Measurements from ENCODE around the gene EGFLAM. TPM values are rescaled to one million over a fixed set of nuclear protein-coding genes. Genes with fewer than 3 reads are reported as not detected.

The EGFLAM gene
- total and polyA plus RNA-seq, 2 experiments from 2014 or later: 6.5 to 9.0 TPM

DNA sequence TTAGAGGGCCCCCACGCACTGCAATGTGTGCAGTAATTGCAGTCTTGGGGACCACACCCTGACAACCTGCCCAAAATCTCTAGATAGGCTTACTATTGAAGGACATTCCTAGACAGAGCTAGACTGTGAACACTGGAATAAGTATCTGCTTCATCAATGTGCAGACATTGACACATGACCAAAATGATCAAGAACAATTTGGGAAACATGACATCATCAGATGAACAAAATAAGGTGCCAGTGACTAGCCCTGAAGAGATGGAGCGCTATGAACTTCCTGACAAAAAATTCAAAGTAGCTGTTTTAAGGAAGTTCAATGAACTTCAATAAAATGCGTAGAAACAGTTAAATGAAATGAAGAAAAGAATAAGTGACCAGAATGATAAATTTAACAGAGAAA, 15.3 kb downstream of the EGFLAM start:
- H2AFZ ChIP-seq: no peak overlapping the region
- WGBS (ENCODE audit: low lambda C conversion rate, missing lambda C conversion rate): 65% methylated on average over 3 of the region's 3 CpGs
- DNase-seq (ENCODE audit: low spot score): no peak
- no peak overlapping the region for H3K4me2 ChIP-seq
- no peaks in the 10 kb centered on the region for H3K4me1 ChIP-seq (ENCODE audit: insufficient read depth)
- no peaks in the 10 kb centered on the region for H3K9me2 ChIP-seq (replicated peaks; ENCODE audit: insufficient read depth)
- no peak for TF ChIP-seq EZH2phosphoT487 (IDR thresholded peaks at IDR 0.05; ENCODE audit: low read depth, severe bottlenecking, unreplicated experiment)
- no peak for TF ChIP-seq EZH2 (IDR thresholded peaks at IDR 0.05; ENCODE audit: borderline replicate concordance)
- TF ChIP-seq, protein P1, sequence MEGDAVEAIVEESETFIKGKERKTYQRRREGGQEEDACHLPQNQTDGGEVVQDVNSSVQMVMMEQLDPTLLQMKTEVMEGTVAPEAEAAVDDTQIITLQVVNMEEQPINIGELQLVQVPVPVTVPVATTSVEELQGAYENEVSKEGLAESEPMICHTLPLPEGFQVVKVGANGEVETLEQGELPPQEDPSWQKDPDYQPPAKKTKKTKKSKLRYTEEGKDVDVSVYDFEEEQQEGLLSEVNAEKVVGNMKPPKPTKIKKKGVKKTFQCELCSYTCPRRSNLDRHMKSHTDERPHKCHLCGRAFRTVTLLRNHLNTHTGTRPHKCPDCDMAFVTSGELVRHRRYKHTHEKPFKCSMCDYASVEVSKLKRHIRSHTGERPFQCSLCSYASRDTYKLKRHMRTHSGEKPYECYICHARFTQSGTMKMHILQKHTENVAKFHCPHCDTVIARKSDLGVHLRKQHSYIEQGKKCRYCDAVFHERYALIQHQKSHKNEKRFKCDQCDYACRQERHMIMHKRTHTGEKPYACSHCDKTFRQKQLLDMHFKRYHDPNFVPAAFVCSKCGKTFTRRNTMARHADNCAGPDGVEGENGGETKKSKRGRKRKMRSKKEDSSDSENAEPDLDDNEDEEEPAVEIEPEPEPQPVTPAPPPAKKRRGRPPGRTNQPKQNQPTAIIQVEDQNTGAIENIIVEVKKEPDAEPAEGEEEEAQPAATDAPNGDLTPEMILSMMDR (IDR thresholded peaks at IDR 0.05; ENCODE audit: poor library complexity): no peak
- H3K27me3 ChIP-seq: no peaks in the 10 kb centered on the region
- no peaks in the 10 kb centered on the region for H3K36me3 ChIP-seq (replicated peaks; ENCODE audit: insufficient read depth, low read depth)
- peaks cover 6% of the 10 kb centered on the region for H3K9me3 ChIP-seq (ENCODE audit: low read depth)
- H3K27ac ChIP-seq: no peak overlapping the region
- H4K20me1 ChIP-seq (ENCODE audit: insufficient read depth, poor library complexity, severe bottlenecking): no peaks in the 10 kb centered on the region
- no peaks in the 10 kb centered on the region for H3K79me2 ChIP-seq
- H3K4me3 ChIP-seq: no peak overlapping the region

DNA sequence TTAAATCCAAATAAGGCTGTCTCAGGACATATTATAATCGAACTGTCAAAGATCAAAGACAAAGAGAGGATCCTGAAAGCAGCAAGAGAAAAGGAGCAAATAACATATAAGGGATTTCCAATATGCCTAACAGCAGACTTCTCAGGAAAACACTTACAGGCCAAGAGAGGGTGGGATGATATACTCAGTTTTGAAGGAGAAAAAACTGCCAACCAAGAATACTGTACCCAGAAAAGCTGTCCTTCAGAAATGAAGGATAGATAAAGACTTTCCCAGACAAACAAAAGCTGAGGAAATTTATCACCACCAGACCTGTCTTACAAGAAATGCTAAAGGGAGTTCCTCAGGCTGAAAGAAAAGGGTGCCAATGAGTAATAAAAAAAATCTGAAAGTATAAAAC, 16.0 kb downstream of the EGFLAM start:
- H3K79me2 ChIP-seq: no peaks in the 10 kb centered on the region
- H2AFZ ChIP-seq: no peak overlapping the region
- no peak overlapping the region for H3K27ac ChIP-seq
- H3K36me3 ChIP-seq (replicated peaks; ENCODE audit: insufficient read depth, low read depth): no peaks in the 10 kb centered on the region
- TF ChIP-seq EZH2 (IDR thresholded peaks at IDR 0.05; ENCODE audit: borderline replicate concordance) (no peak), EZH2phosphoT487 (IDR thresholded peaks at IDR 0.05; ENCODE audit: low read depth, severe bottlenecking, unreplicated experiment) (no peak)
- TF ChIP-seq, protein P1 (IDR thresholded peaks at IDR 0.05; ENCODE audit: poor library complexity): no peak
- H3K9me3 ChIP-seq (ENCODE audit: low read depth): peaks cover 6% of the 10 kb centered on the region
- WGBS (ENCODE audit: low lambda C conversion rate, missing lambda C conversion rate): 71% methylated on average over 1 of the region's 1 CpG
- H3K4me3 ChIP-seq: no peak overlapping the region
- no peak overlapping the region for H3K4me2 ChIP-seq
- H4K20me1 ChIP-seq (ENCODE audit: insufficient read depth, poor library complexity, severe bottlenecking): no peaks in the 10 kb centered on the region
- no peak for DNase-seq (ENCODE audit: low spot score)
- H3K27me3 ChIP-seq: no peaks in the 10 kb centered on the region
- H3K4me1 ChIP-seq (ENCODE audit: insufficient read depth): no peaks in the 10 kb centered on the region
- H3K9me2 ChIP-seq (replicated peaks; ENCODE audit: insufficient read depth): no peaks in the 10 kb centered on the region

DNA sequence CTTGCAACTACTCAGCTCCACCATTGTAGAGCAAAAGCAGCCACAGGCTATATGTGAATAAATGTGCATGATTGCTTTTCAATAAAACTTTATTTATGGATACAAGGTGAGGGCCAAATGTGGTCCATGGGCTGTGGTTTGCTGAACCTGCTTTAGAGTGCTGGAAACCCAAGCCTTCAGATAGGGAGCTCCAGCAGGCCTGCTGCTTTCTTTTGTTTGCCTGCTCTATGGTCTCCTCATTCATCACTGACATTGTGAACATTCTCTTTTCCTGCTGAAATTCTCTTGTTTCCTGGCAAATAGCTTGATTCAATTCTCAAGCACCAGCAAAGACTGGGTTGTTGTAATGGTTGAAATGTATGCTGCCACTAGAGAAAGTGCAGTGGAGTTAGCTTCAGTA, 26.0 kb downstream of the EGFLAM start:
- H3K9me3 ChIP-seq (ENCODE audit: low read depth): no peaks in the 10 kb centered on the region
- no peaks in the 10 kb centered on the region for H3K4me1 ChIP-seq (ENCODE audit: insufficient read depth)
- H2AFZ ChIP-seq: no peak overlapping the region
- TF ChIP-seq EZH2phosphoT487 (IDR thresholded peaks at IDR 0.05; ENCODE audit: low read depth, severe bottlenecking, unreplicated experiment) (no peak), EZH2 (IDR thresholded peaks at IDR 0.05; ENCODE audit: borderline replicate concordance) (no peak)
- TF ChIP-seq, protein P1 (IDR thresholded peaks at IDR 0.05; ENCODE audit: poor library complexity): no peak
- H3K27ac ChIP-seq: no peak overlapping the region
- H3K4me3 ChIP-seq: no peak overlapping the region
- no peaks in the 10 kb centered on the region for H4K20me1 ChIP-seq (ENCODE audit: insufficient read depth, poor library complexity, severe bottlenecking)
- no peak for DNase-seq (ENCODE audit: low spot score)
- H3K36me3 ChIP-seq (replicated peaks; ENCODE audit: insufficient read depth, low read depth): no peaks in the 10 kb centered on the region
- H3K9me2 ChIP-seq (replicated peaks; ENCODE audit: insufficient read depth): no peaks in the 10 kb centered on the region
- no peaks in the 10 kb centered on the region for H3K27me3 ChIP-seq
- no peaks in the 10 kb centered on the region for H3K79me2 ChIP-seq
- no peak overlapping the region for H3K4me2 ChIP-seq

DNA sequence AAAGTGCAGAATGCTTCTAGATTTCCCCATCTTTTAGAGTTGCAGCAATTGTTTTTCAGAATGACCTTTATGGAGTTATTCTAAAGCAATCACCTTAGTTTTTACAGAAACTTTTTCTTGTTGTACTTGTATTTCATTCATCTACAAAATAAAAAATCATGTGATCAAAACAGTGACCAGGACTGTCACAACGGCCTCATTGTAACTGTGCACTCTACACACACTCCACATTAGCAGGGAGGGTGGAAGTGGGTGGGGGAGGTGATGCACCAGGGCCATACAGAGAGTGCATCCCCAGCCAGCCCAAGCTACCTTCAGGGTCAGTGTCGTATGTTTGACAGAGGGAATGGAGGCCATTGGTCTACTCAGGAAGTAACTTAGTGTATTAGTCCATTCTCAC, 26.9 kb downstream of the EGFLAM start:
- whole genome bisulfite sequencing (ENCODE audit: low lambda C conversion rate, missing lambda C conversion rate): 90% methylated on average over 2 of the region's 2 CpGs
- H3K79me2 ChIP-seq: no peaks in the 10 kb centered on the region

More for the DNA sequence above, 26.9 kb downstream of the EGFLAM start:
- no peak for TF ChIP-seq EZH2 (IDR thresholded peaks at IDR 0.05; ENCODE audit: borderline replicate concordance)
- TF ChIP-seq, protein P1 (IDR thresholded peaks at IDR 0.05; ENCODE audit: poor library complexity): no peak
- no peak for TF ChIP-seq EZH2phosphoT487 (IDR thresholded peaks at IDR 0.05; ENCODE audit: low read depth, severe bottlenecking, unreplicated experiment)
- Histone ChIP-seq H3K9me2 (replicated peaks; ENCODE audit: insufficient read depth) (no peaks in the 10 kb centered on the region), H3K4me1 (ENCODE audit: insufficient read depth) (no peaks in the 10 kb centered on the region), H4K20me1 (ENCODE audit: insufficient read depth, poor library complexity, severe bottlenecking) (no peaks in the 10 kb centered on the region), H2AFZ (no peak overlapping the region), H3K9me3 (ENCODE audit: low read depth) (no peaks in the 10 kb centered on the region), H3K27ac (no peak overlapping the region), H3K27me3 (no peaks in the 10 kb centered on the region), H3K4me2 (no peak overlapping the region), H3K4me3 (no peak overlapping the region), H3K36me3 (replicated peaks; ENCODE audit: insufficient read depth, low read depth) (no peaks in the 10 kb centered on the region)
- DNase-seq (ENCODE audit: low spot score): no peak
